HCT116 (cell line): Measurements from ENCODE around the gene PRMT1. TPM values are rescaled to one million over a fixed set of nuclear protein-coding genes. Genes with fewer than 3 reads are reported as not detected.

Experiments
- ATAC-seq: fragments of 200-7000 bp; cut with Tn5 transposase; 2 replicates; pipeline ENCODE4 v1.9.1; 2020; ENCODE audit warnings: mild to moderate bottlenecking, moderate library complexity
- BruUV-seq: library from RNA; stranded (reverse); fragments of 400-500 nt; replicated peaks from 2 replicates; lab custom pipeline; 2021; lab: Mats Ljungman, UMichigan
- CTCF ChIA-PET: fragments of 300-600 bp; sonication (Branson Sonifier 250); formaldehyde crosslinking; loops from one replicate; lab custom pipeline; 2021; ENCODE audit warnings: antibody characterized with exemption; lab: Charles Lee
- POLR2A ChIA-PET: fragments of 300-600, 350-600 bp; sonication (Branson Sonifier 250); formaldehyde crosslinking; loops from one replicate; lab custom pipeline; 2021; ENCODE audit warnings: antibody characterized with exemption; lab: Charles Lee
- RAD21 ChIA-PET, 2 experiments: fragments of 300-600 bp; sonication (Branson Sonifier 250); formaldehyde crosslinking; loops; one replicate each; lab custom pipeline; 2023; ENCODE audit warnings: low total read pairs in 2 of 2; ENCODE audit not compliant: uncharacterized antibody in 2 of 2, unreplicated experiment in 2 of 2, low non-redundant PET in 1 of 2; lab: Charles Lee
- DNase-seq: peaks from one replicate; pipeline ENCODE4 v3.0.0-alpha.2; 2010; ENCODE audit warnings: low read depth, low spot score
- H2AFZ ChIP-seq: fragments of 200-600 bp; shearing (Covaris generic), sonication (generic); 2 replicates; pipeline ENCODE4 v1.6.1; 2017; ENCODE audit warnings: low read depth, mixed run types, mixed read lengths, antibody characterized with exemption, low read length; ENCODE audit not compliant: poor library complexity, severe bottlenecking
- H3K27ac ChIP-seq: 2 replicates; pipeline ENCODE4 v1.5.1; 2012; ENCODE audit warnings: low read depth, low read length
- H3K27me3 ChIP-seq: fragments of 200-600 bp; sonication (generic); 2 replicates; pipeline ENCODE4 v1.6.1; 2016; ENCODE audit warnings: mixed run types, low read length, mixed read lengths; ENCODE audit not compliant: insufficient read depth
- H3K36me3 ChIP-seq, 2 experiments: fragments of 200-500 bp in 1 of 2; fragments of 200-600 bp in 1 of 2; sonication (Bioruptor generic) in 1 of 2; sonication (generic) in 1 of 2; 2 replicates each; pipeline versions ENCODE4 v1.5.1 to v1.6.1; 2014 to 2016; ENCODE audit warnings: low read length in 2 of 2, inconsistent platforms in 1 of 2, mixed read lengths in 1 of 2, mixed run types in 1 of 2; ENCODE audit not compliant: insufficient read depth in 2 of 2, control insufficient read depth in 1 of 2
- H3K4me1 ChIP-seq, 2 experiments: fragments of 200-600 bp in 1 of 2; sonication (generic) in 1 of 2; 2 replicates each; pipeline versions ENCODE4 v1.5.1 to v1.6.1; 2012 to 2017; ENCODE audit warnings: low read length in 2 of 2, inconsistent platforms in 1 of 2, mild to moderate bottlenecking in 1 of 2, mixed read lengths in 1 of 2, mixed run types in 1 of 2, moderate library complexity in 1 of 2; ENCODE audit not compliant: insufficient read depth in 2 of 2, control insufficient read depth in 1 of 2
- H3K4me2 ChIP-seq: fragments of 200-600 bp; sonication (generic); 2 replicates; pipeline ENCODE4 v1.6.1; 2017; ENCODE audit warnings: mixed run types, low read length, mixed read lengths
- H3K4me3 ChIP-seq, 2 experiments: fragments of 200-600 bp in 1 of 2; sonication (generic) in 1 of 2; replicated peaks in 1 of 2; 2 replicates each; pipeline ENCODE4 v1.5.1; 2011 to 2016; ENCODE audit warnings: low read length in 2 of 2, control low read depth in 1 of 2, low read depth in 1 of 2, mild to moderate bottlenecking in 1 of 2, mixed read lengths in 1 of 2, mixed run types in 1 of 2
- H3K79me2 ChIP-seq: fragments of 200-600 bp; sonication (generic); 2 replicates; pipeline ENCODE4 v1.6.1; 2017; ENCODE audit warnings: mild to moderate bottlenecking, mixed run types, low read length, moderate library complexity, mixed read lengths; ENCODE audit not compliant: insufficient read depth
- H3K9ac ChIP-seq: fragments of 200-600 bp; sonication (generic); 2 replicates; pipeline ENCODE4 v1.6.1; 2016; ENCODE audit warnings: low read length, mixed read lengths
- H3K9me2 ChIP-seq: fragments of 200-600 bp; sonication (generic), shearing (Covaris generic); 2 replicates; pipeline ENCODE4 v1.6.1; 2017; ENCODE audit warnings: mixed run types, mild to moderate bottlenecking, moderate library complexity; ENCODE audit not compliant: insufficient read depth
- H3K9me3 ChIP-seq, 2 experiments: fragments of 200-500 bp in 1 of 2; fragments of 200-600 bp in 1 of 2; sonication (Bioruptor generic) in 1 of 2; sonication (generic) in 1 of 2; 2 replicates each; pipeline ENCODE4 v1.6.1; 2014 to 2017; ENCODE audit warnings: low read length in 2 of 2, mixed read lengths in 2 of 2, inconsistent platforms in 1 of 2, low read depth in 1 of 2, mild to moderate bottlenecking in 1 of 2, mixed run types in 1 of 2, moderate library complexity in 1 of 2; ENCODE audit not compliant: control insufficient read depth in 1 of 2, insufficient read depth in 1 of 2
- H4K20me1 ChIP-seq: fragments of 200-600 bp; sonication (generic), shearing (Covaris generic); 2 replicates; pipeline ENCODE4 v1.6.1; 2017; ENCODE audit warnings: mixed run types, mild to moderate bottlenecking, moderate library complexity; ENCODE audit not compliant: insufficient read depth
- CEBPB ChIP-seq: IDR thresholded peaks from 2 replicates; pipeline ENCODE4 v1.6.1; 2012; ENCODE audit warnings: low read depth
- POLR2A ChIP-seq: IDR thresholded peaks from 2 replicates; pipeline ENCODE4 v1.7.0; 2011; ENCODE audit warnings: borderline replicate concordance; ENCODE audit not compliant: insufficient read depth, insufficient read length; ENCODE audit errors: extremely low read depth
- POLR2AphosphoS5 ChIP-seq: IDR thresholded peaks from 2 replicates; pipeline ENCODE4 v1.6.1; 2011; ENCODE audit warnings: mild to moderate bottlenecking, low read depth, low read length, moderate library complexity
- REST ChIP-seq: IDR thresholded peaks from 2 replicates; pipeline ENCODE4 v1.6.1; 2012; ENCODE audit warnings: low read depth
- ZNF274 ChIP-seq: fragments of 200-500 bp; sonication (Bioruptor generic); IDR thresholded peaks from 2 replicates; pipeline ENCODE4 v1.6.1; 2014; ENCODE audit warnings: mild to moderate bottlenecking, low read depth, low read length, inconsistent platforms
- intact Hi-C: fragments of 100-400 bp; cut with micrococcal nuclease; formaldehyde crosslinking; loops from 2 replicates; pipeline ENCODE4 v1.10.0; 2022
- total RNA-seq: library from RNA; stranded (reverse); gene quantifications from one replicate; pipeline ENCODE4 v1.2.1, GENCODE V29; 2021; ENCODE audit not compliant: unreplicated experiment

The PRMT1 gene
- total RNA-seq, 1 experiment from 2014 or later: 428 TPM

- no peaks in the 10 kb centered on the region for H3K9me3 ChIP-seq
- no peaks in the 10 kb centered on the region for H4K20me1 ChIP-seq
- no TSS peak for BruUV-seq
- H3K79me2 ChIP-seq: no peaks in the 10 kb centered on the region
- no peak overlapping the region for H2AFZ ChIP-seq
- no peaks in the 10 kb centered on the region for H3K36me3 ChIP-seq
- no peaks in the 10 kb centered on the region for H3K9me2 ChIP-seq
- no peak for TF ChIP-seq POLR2A
- no peak for TF ChIP-seq ZNF274
- TF ChIP-seq POLR2AphosphoS5: no peak
- no peak for TF ChIP-seq CEBPB
- TF ChIP-seq REST: no peak
- TF ChIP-seq, all 23 proteins: peak for 0
- intact Hi-C loops: no loop called here
- H3K4me3 ChIP-seq: no peak overlapping the region
- H3K27ac ChIP-seq: no peak overlapping the region
- ChIA-PET POLR2A (no interaction called here), RAD21 (no interaction called here), CTCF (interaction anchor here (1.2 kb wide), 1 partner anchor 10 kb away, joined by 3 read pairs; no protein-coding TSS in a partner anchor)
- no peak overlapping the region for H3K9ac ChIP-seq
- no peaks in the 10 kb centered on the region for H3K27me3 ChIP-seq
- ATAC-seq (no peak), DNase-seq (no peak)
- H3K4me1 ChIP-seq: peaks cover 0 to 11% of the 10 kb centered on the region in 2 experiments; a peak in 3 of 4 replicates
- H3K4me2 ChIP-seq: no peak overlapping the region
These were observed 50.4 kb downstream of the PRMT1 start for GRCh38 chr19:49727217-49728030.
